ENCODE data around the gene OTUD5.

The OTUD5 gene

DNA sequence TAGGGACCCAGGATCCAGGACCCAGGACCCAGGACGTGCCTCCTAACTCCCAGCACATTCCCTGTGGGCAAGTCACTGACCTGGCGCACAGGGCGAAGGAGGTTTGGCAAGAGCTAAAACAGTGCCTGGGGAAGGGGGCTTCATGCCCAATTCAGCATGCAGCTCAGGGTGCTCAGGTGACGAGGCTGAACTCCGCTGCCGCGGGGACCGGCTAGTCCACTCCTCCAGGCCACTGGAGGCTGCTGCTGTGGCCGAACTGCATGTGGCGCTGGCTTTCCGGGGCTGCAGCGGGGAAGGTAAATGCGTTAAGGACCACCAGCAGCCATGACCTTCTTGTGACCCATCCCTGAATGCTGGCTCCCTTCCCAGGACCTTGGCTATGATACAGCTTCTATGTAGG lies 33.6 kb downstream of the OTUD5 start:
- no peak for DNase-seq
- peaks cover 32% of the 10 kb centered on the region for H3K4me1 ChIP-seq (ENCODE audit: control insufficient read depth, insufficient read depth, low read length, poor library complexity, severe bottlenecking)
- no peaks in the 10 kb centered on the region for H3K9me3 ChIP-seq (ENCODE audit: control insufficient read depth, low read length)
- H3K36me3 ChIP-seq (ENCODE audit: control insufficient read depth, insufficient read depth, low read length), result peaks cover 20% of the 10 kb centered on the region
- peak overlapping the region; percentile 97 for H3K27ac ChIP-seq (ENCODE audit: insufficient read depth, low read length, poor library complexity, severe bottlenecking)
- no peak overlapping the region for H3K4me3 ChIP-seq (ENCODE audit: insufficient read depth, low read depth, low read length, poor library complexity, severe bottlenecking)
- H3K27me3 ChIP-seq (replicated peaks; ENCODE audit: control insufficient read depth, insufficient read depth, low read length, poor library complexity, severe bottlenecking), result no peaks in the 10 kb centered on the region

- Histone ChIP-seq H3K27me3 (replicated peaks; ENCODE audit: control insufficient read depth, insufficient read depth, low read length, poor library complexity, severe bottlenecking) (no peaks in the 10 kb centered on the region), H3K27ac (ENCODE audit: insufficient read depth, low read length, poor library complexity, severe bottlenecking) (peak overlapping the region; percentile 97), H3K36me3 (ENCODE audit: control insufficient read depth, insufficient read depth, low read length) (peaks cover 30% of the 10 kb centered on the region), H3K9me3 (ENCODE audit: control insufficient read depth, low read length) (no peaks in the 10 kb centered on the region), H3K4me3 (ENCODE audit: insufficient read depth, low read depth, low read length, poor library complexity, severe bottlenecking) (peak overlapping the region; percentile 79), H3K4me1 (ENCODE audit: control insufficient read depth, insufficient read depth, low read length, poor library complexity, severe bottlenecking) (peaks cover 40% of the 10 kb centered on the region)
- DNase-seq, result no peak
Measured at GRCh38 chrX:48920718-48921104, 36.7 kb downstream of the OTUD5 start.

GRCh38 chrX:48919947-48920717 lies 37.3 kb downstream of the OTUD5 start:
- Histone ChIP-seq H3K27me3 (replicated peaks; ENCODE audit: control insufficient read depth, insufficient read depth, low read length, poor library complexity, severe bottlenecking) (no peaks in the 10 kb centered on the region), H3K36me3 (ENCODE audit: control insufficient read depth, insufficient read depth, low read length) (peaks cover 30% of the 10 kb centered on the region), H3K4me3 (ENCODE audit: insufficient read depth, low read depth, low read length, poor library complexity, severe bottlenecking) (peak overlapping the region; percentile 79), H3K27ac (ENCODE audit: insufficient read depth, low read length, poor library complexity, severe bottlenecking) (peak overlapping the region; percentile 97), H3K9me3 (ENCODE audit: control insufficient read depth, low read length) (no peaks in the 10 kb centered on the region), H3K4me1 (ENCODE audit: control insufficient read depth, insufficient read depth, low read length, poor library complexity, severe bottlenecking) (peaks cover 46% of the 10 kb centered on the region)
- peak in 1 of 3 donors; percentile 26 for DNase-seq

DNA sequence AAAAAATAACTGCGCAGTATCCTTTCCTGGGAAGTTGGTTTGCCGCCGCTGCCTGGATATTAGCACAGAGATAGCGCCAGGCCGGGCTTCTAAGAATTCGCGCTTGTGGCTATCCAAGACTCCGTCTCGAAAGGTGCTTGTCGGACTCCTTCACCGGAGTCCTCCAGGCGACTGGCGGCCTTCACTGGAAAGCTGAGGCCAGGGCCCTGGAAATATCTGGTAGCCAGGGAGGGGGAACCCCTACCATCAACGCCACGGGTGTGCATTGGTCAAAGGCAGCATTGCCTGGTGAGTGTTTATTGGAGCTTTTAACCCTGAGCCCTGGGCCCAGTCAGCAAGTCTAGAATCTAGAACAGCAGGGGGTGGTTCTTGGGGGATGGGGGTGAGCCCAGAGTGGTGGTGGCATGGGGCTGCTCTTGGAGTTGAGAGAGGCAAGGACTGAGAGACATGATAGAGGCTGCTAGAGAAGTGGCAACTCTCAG lies 38.0 kb downstream of the OTUD5 start:
- Histone ChIP-seq H3K9me3 (ENCODE audit: control insufficient read depth, low read length) (no peaks in the 10 kb centered on the region), H3K4me1 (ENCODE audit: control insufficient read depth, insufficient read depth, low read length, poor library complexity, severe bottlenecking) (peaks cover 42% of the 10 kb centered on the region), H3K36me3 (ENCODE audit: control insufficient read depth, insufficient read depth, low read length) (peaks cover 36% of the 10 kb centered on the region), H3K4me3 (ENCODE audit: insufficient read depth, low read depth, low read length, poor library complexity, severe bottlenecking) (peak overlapping the region; percentile 79), H3K27ac (ENCODE audit: insufficient read depth, low read length, poor library complexity, severe bottlenecking) (peak overlapping the region; percentile 97), H3K27me3 (replicated peaks; ENCODE audit: control insufficient read depth, insufficient read depth, low read length, poor library complexity, severe bottlenecking) (no peaks in the 10 kb centered on the region)
- DNase-seq, result peak in 1 of 3 donors; percentile 17

GRCh38 chrX:48918643-48919340 lies 38.6 kb downstream of the OTUD5 start, which contains the start of gene PIM2:
TSS of gene PIM2 (minus strand) at chrX:48919024. CDS start at chrX:48918834, 190 bp downstream.
- Histone ChIP-seq H3K27ac (ENCODE audit: insufficient read depth, low read length, poor library complexity, severe bottlenecking) (peak within 1 kb of the TSS; percentile 97), H3K27me3 (replicated peaks; ENCODE audit: control insufficient read depth, insufficient read depth, low read length, poor library complexity, severe bottlenecking) (no peaks in the 10 kb centered on the region), H3K4me3 (ENCODE audit: insufficient read depth, low read depth, low read length, poor library complexity, severe bottlenecking) (peak within 1 kb of the TSS; percentile 79), H3K36me3 (ENCODE audit: control insufficient read depth, insufficient read depth, low read length) (peaks cover 37% of the 10 kb centered on the region), H3K4me1 (ENCODE audit: control insufficient read depth, insufficient read depth, low read length, poor library complexity, severe bottlenecking) (peaks cover 42% of the 10 kb centered on the region), H3K9me3 (ENCODE audit: control insufficient read depth, low read length) (no peaks in the 10 kb centered on the region)
- peak; percentile 88 to 90 (median 90) for DNase-seq

DNA sequence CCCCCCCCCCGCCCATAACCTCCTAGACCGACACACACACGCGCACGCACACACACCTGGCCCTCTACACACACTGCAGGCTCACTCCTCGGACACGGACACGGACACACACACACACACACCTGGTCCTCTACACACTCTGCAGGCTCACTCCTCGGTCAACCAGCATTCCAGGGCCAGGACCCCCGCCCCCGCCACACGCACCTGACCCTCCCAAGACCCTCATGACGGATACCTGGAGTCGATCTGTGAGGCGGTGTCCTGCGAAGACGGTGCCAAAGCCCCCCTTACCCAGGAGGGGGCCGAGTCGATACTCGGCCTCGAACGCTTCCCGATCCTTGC lies 39.1 kb downstream of the OTUD5 start:
- H3K4me1 ChIP-seq (ENCODE audit: control insufficient read depth, insufficient read depth, low read length, poor library complexity, severe bottlenecking), result peaks cover 45% of the 10 kb centered on the region
- peak overlapping the region; percentile 97 for H3K27ac ChIP-seq (ENCODE audit: insufficient read depth, low read length, poor library complexity, severe bottlenecking)
- no peaks in the 10 kb centered on the region for H3K9me3 ChIP-seq (ENCODE audit: control insufficient read depth, low read length)
- H3K27me3 ChIP-seq (replicated peaks; ENCODE audit: control insufficient read depth, insufficient read depth, low read length, poor library complexity, severe bottlenecking), result no peaks in the 10 kb centered on the region
- H3K4me3 ChIP-seq (ENCODE audit: insufficient read depth, low read depth, low read length, poor library complexity, severe bottlenecking), result peak overlapping the region; percentile 79
- H3K36me3 ChIP-seq (ENCODE audit: control insufficient read depth, insufficient read depth, low read length), result peaks cover 38% of the 10 kb centered on the region
- DNase-seq, result no peak

DNA sequence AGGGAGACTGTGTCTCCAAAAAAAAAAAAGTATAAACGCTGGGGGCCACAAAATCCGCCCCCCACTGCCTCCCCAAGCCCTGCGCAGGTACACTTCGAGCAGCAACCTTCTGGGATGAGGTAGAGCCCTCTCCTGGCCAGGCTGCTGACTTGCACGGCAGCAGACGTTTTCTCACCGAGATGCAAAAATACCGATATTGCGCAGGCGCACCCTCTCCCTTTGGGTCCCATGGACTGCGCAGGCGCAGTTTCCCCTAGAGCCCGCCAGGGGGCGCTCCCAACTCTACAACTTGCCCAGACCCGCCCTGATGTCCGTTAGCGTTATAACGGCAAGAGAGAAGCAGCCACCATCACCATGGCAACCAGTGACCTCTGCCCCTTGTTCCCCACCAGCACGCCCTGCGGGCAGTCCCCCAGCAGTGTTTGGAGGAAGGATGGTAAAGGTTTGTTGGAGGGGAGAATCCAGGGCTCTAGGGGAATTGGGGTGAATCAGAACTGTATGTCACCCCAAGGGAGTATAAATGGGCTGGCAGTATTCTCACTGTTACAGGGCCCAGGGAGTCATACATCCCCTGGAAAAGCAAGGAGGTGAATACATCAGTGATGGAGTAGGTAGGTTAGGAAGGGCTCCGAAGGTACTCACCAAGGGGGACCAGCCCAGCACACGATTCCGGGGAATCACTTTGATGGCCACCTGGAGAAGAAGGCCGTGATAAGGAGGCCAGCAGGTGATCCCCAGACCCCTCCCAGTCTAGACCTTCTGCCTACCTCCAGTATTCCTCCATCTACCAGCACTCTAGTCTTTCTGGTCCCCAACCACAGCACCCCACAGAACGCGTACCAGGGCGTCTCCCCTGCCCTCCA lies 40.0 kb downstream of the OTUD5 start:
- H3K4me1 ChIP-seq (ENCODE audit: control insufficient read depth, insufficient read depth, low read length, poor library complexity, severe bottlenecking), result peaks cover 54% of the 10 kb centered on the region
- peak overlapping the region; percentile 79 for H3K4me3 ChIP-seq (ENCODE audit: insufficient read depth, low read depth, low read length, poor library complexity, severe bottlenecking)
- H3K36me3 ChIP-seq (ENCODE audit: control insufficient read depth, insufficient read depth, low read length), result peaks cover 39% of the 10 kb centered on the region
- peak; percentile 84 to 86 (median 85) for DNase-seq
- peak overlapping the region; percentile 97 for H3K27ac ChIP-seq (ENCODE audit: insufficient read depth, low read length, poor library complexity, severe bottlenecking)
- H3K27me3 ChIP-seq (replicated peaks; ENCODE audit: control insufficient read depth, insufficient read depth, low read length, poor library complexity, severe bottlenecking), result no peaks in the 10 kb centered on the region
- no peaks in the 10 kb centered on the region for H3K9me3 ChIP-seq (ENCODE audit: control insufficient read depth, low read length)

DNA sequence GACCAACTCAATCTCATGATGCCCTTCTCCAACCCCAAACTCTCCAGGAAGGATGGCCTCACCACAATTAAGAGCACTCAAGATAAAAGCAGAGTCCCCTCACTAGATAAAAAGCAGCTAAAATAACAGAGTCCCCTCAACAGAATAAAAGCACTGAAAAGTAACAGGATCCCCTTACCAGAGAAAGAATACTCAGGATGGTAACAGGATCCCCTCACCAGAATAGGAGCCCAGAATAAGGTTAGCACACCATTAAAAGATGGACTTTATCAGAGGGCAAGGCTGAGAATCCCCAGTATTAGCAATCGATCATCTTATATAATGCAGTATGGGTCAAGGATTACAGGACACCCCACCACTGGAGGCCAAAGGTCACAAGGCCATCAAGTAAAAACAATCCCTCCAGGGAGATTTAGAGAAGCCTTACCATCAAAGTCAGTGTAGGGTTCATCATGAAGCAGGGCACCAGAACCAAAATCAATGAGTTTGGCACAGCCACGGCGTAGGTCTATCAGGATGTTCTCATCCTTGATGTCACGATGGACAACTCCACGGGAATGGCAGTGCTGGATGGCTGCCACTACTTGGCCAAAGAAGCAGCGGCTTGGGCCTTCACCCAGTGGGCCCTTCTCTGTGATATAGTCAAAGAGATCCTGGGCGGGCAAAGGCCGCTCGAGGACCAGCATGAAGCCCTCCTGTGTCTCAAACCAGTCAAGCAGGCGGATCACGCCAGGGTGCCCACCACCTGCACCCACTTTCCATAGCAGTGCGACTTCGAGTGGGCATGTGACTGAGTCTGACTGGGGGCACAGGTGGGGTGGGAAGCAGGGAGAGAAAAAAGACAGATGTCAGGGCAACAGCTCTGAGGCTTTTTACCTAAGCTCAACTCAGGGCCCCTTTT lies 42.6 kb downstream of the OTUD5 start:
- H3K36me3 ChIP-seq (ENCODE audit: control insufficient read depth, insufficient read depth, low read length), result peaks cover 39% of the 10 kb centered on the region
- peak overlapping the region; percentile 44 for H3K4me3 ChIP-seq (ENCODE audit: insufficient read depth, low read depth, low read length, poor library complexity, severe bottlenecking)
- H3K4me1 ChIP-seq (ENCODE audit: control insufficient read depth, insufficient read depth, low read length, poor library complexity, severe bottlenecking), result peaks cover 50% of the 10 kb centered on the region
- peak overlapping the region; percentile 34 for H3K27ac ChIP-seq (ENCODE audit: insufficient read depth, low read length, poor library complexity, severe bottlenecking)
- H3K27me3 ChIP-seq (replicated peaks; ENCODE audit: control insufficient read depth, insufficient read depth, low read length, poor library complexity, severe bottlenecking), result no peaks in the 10 kb centered on the region
- no peaks in the 10 kb centered on the region for H3K9me3 ChIP-seq (ENCODE audit: control insufficient read depth, low read length)
- DNase-seq, result no peak

Measured in effector memory CD4-positive, alpha-beta T cell (primary cell).